ENCODE data around the gene MYL2.

The MYL2 gene

DNA sequence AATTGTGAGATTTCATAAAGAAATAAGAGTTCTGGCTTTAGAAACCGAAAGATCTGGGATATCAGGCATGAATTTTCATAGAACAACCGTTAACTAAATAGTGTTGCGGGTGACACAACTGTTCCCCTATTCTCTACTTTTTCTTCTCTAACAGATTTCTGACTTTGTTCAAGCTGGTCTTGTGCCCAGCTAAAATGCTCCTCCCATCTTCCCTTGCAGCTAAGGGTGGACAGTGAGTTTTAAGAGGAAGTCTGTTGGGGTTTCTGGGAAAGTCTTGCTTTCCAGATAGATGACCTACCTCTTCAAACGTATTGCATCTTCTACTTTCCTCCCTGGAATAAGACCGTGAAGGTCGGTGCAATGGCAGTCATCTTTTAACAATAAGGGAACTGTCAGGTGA, 54.9 kb downstream of the MYL2 start:
- Histone ChIP-seq H3K27ac (ENCODE audit: low read depth, low read length) (no peak overlapping the region), H3K4me3 (ENCODE audit: low read depth, low read length) (no peak overlapping the region), H2AFZ (ENCODE audit: low read length, unreplicated experiment) (no peak overlapping the region), H3K27me3 (ENCODE audit: insufficient read depth, low read length) (peaks cover 20% of the 10 kb centered on the region; the same call in 1 of the 2 replicates), H3K79me2 (ENCODE audit: control insufficient read depth, insufficient read depth, low read length, unreplicated experiment) (no peaks in the 10 kb centered on the region), H3K36me3 (ENCODE audit: insufficient read depth, low read length) (no peaks in the 10 kb centered on the region), H3K4me1 (ENCODE audit: control insufficient read depth, insufficient read depth, low read length, unreplicated experiment) (no peaks in the 10 kb centered on the region)

DNA sequence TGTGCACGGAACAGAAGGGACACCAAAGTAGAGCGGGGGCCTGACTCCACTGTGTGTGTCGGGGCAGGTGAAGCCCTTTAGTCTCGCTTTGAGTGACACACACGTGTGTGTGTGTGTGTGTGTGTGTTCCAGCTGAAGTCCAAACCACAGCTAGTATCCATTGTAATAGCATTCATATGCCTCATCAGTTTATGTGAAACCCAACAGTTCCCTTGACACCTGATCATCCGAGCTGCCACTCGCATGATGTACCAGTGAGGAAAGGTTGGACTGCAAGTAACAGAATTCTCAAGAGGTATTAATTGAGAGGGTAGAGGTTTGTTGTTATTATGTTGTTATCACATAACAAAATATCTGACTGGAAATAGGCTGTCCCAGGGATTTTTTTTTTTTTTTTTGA, 57.2 kb downstream of the MYL2 start:
- H2AFZ ChIP-seq (ENCODE audit: low read length, unreplicated experiment), result no peak overlapping the region
- peaks cover 6% of the 10 kb centered on the region; the same call in 1 of the 2 replicates for H3K27me3 ChIP-seq (ENCODE audit: insufficient read depth, low read length)
- H3K79me2 ChIP-seq (ENCODE audit: control insufficient read depth, insufficient read depth, low read length, unreplicated experiment), result no peaks in the 10 kb centered on the region
- H3K27ac ChIP-seq (ENCODE audit: low read depth, low read length), result no peak overlapping the region
- H3K36me3 ChIP-seq (ENCODE audit: insufficient read depth, low read length), result no peaks in the 10 kb centered on the region
- no peak overlapping the region for H3K4me3 ChIP-seq (ENCODE audit: low read depth, low read length)
- no peaks in the 10 kb centered on the region for H3K4me1 ChIP-seq (ENCODE audit: control insufficient read depth, insufficient read depth, low read length, unreplicated experiment)

GRCh38 chr12:110862329-110862728, 58.0 kb downstream of the MYL2 start:
- H3K4me1 ChIP-seq (ENCODE audit: control insufficient read depth, insufficient read depth, low read length, unreplicated experiment), result no peaks in the 10 kb centered on the region
- no peak overlapping the region for H3K4me3 ChIP-seq (ENCODE audit: low read depth, low read length)
- no peak overlapping the region for H3K27ac ChIP-seq (ENCODE audit: low read depth, low read length)
- no peaks in the 10 kb centered on the region for H3K79me2 ChIP-seq (ENCODE audit: control insufficient read depth, insufficient read depth, low read length, unreplicated experiment)
- H2AFZ ChIP-seq (ENCODE audit: low read length, unreplicated experiment), result no peak overlapping the region
- H3K27me3 ChIP-seq (ENCODE audit: insufficient read depth, low read length), result peaks cover 6% of the 10 kb centered on the region; the same call in 1 of the 2 replicates
- no peaks in the 10 kb centered on the region for H3K36me3 ChIP-seq (ENCODE audit: insufficient read depth, low read length)

GRCh38 chr12:110861729-110862128, 58.6 kb downstream of the MYL2 start:
- H3K79me2 ChIP-seq (ENCODE audit: control insufficient read depth, insufficient read depth, low read length, unreplicated experiment), result no peaks in the 10 kb centered on the region
- no peak overlapping the region for H3K27ac ChIP-seq (ENCODE audit: low read depth, low read length)
- no peak overlapping the region for H2AFZ ChIP-seq (ENCODE audit: low read length, unreplicated experiment)
- H3K4me3 ChIP-seq (ENCODE audit: low read depth, low read length), result no peak overlapping the region
- H3K36me3 ChIP-seq (ENCODE audit: insufficient read depth, low read length), result no peaks in the 10 kb centered on the region
- H3K4me1 ChIP-seq (ENCODE audit: control insufficient read depth, insufficient read depth, low read length, unreplicated experiment), result no peaks in the 10 kb centered on the region
- H3K27me3 ChIP-seq (ENCODE audit: insufficient read depth, low read length), result peaks cover 6% of the 10 kb centered on the region; the same call in 1 of the 2 replicates
